ENCODE measurements around the gene RTN4R.

RTN4R gene

GRCh38 chr22:20228939-20229272 lies 39.2 kb downstream of the RTN4R start:
- no peaks in the 10 kb centered on the region for H3K4me1 ChIP-seq (ENCODE audit: insufficient read depth, low read length)
- H3K79me2 ChIP-seq (ENCODE audit: insufficient read depth, low read length): no peaks in the 10 kb centered on the region
- H3K36me3 ChIP-seq (ENCODE audit: insufficient read depth, low read length): no peaks in the 10 kb centered on the region
- no peaks in the 10 kb centered on the region; the same call in 1 of the 2 replicates for H4K20me1 ChIP-seq (ENCODE audit: insufficient read depth, low read length)
- H3K4me3 ChIP-seq (ENCODE audit: low read depth in 1 of 2, low read length in 2 of 2): no peak overlapping the region
- no peak overlapping the region for H3K4me2 ChIP-seq (ENCODE audit: insufficient read depth, low read length)
- H3K27me3 ChIP-seq (ENCODE audit: insufficient read depth, low read length, poor library complexity): no peaks in the 10 kb centered on the region
- no peak overlapping the region for H3K27ac ChIP-seq (ENCODE audit: low read length)
- no peak for ATAC-seq (ENCODE audit: insufficient read depth, low read depth)
- peaks cover 6% of the 10 kb centered on the region for H3K9me3 ChIP-seq (ENCODE audit: insufficient read depth, low read length, severe bottlenecking)
- DNase-seq: no peak
- TF ChIP-seq CTCF (IDR thresholded peaks at IDR 0.05; ENCODE audit: borderline replicate concordance, extremely low read depth, low read length, poor library complexity, severe bottlenecking): no peak
- TF ChIP-seq EZH2 (IDR thresholded peaks at IDR 0.05; ENCODE audit: borderline replicate concordance, low read depth, low read length, severe bottlenecking): no peak
- H3K9ac ChIP-seq (ENCODE audit: low read depth, low read length): no peak overlapping the region
- no peak overlapping the region for H2AFZ ChIP-seq (ENCODE audit: low read depth, low read length)

- Histone ChIP-seq H3K4me2 (ENCODE audit: insufficient read depth, low read length) (no peak overlapping the region), H4K20me1 (ENCODE audit: insufficient read depth, low read length) (no peaks in the 10 kb centered on the region; the same call in 1 of the 2 replicates), H3K4me3 (ENCODE audit: low read depth in 1 of 2, low read length in 2 of 2) (no peak overlapping the region), H3K9ac (ENCODE audit: low read depth, low read length) (no peak overlapping the region), H3K27ac (ENCODE audit: low read length) (no peak overlapping the region), H2AFZ (ENCODE audit: low read depth, low read length) (no peak overlapping the region), H3K27me3 (ENCODE audit: insufficient read depth, low read length, poor library complexity) (no peaks in the 10 kb centered on the region), H3K36me3 (ENCODE audit: insufficient read depth, low read length) (no peaks in the 10 kb centered on the region), H3K9me3 (ENCODE audit: insufficient read depth, low read length, severe bottlenecking) (peaks cover 6% of the 10 kb centered on the region), H3K79me2 (ENCODE audit: insufficient read depth, low read length) (no peaks in the 10 kb centered on the region), H3K4me1 (ENCODE audit: insufficient read depth, low read length) (no peaks in the 10 kb centered on the region)
- ATAC-seq (ENCODE audit: insufficient read depth, low read depth) (no peak), DNase-seq (no peak)
- no peak for TF ChIP-seq EZH2 (IDR thresholded peaks at IDR 0.05; ENCODE audit: borderline replicate concordance, low read depth, low read length, severe bottlenecking)
- peak; percentile 11 for TF ChIP-seq CTCF (IDR thresholded peaks at IDR 0.05; ENCODE audit: borderline replicate concordance, extremely low read depth, low read length, poor library complexity, severe bottlenecking)
Measured at GRCh38 chr22:20228055-20228938, 39.8 kb downstream of the RTN4R start.

- H3K4me2 ChIP-seq (ENCODE audit: insufficient read depth, low read length): no peak overlapping the region
- no peaks in the 10 kb centered on the region; the same call in 1 of the 2 replicates for H4K20me1 ChIP-seq (ENCODE audit: insufficient read depth, low read length)
- TF ChIP-seq EZH2 (IDR thresholded peaks at IDR 0.05; ENCODE audit: borderline replicate concordance, low read depth, low read length, severe bottlenecking): no peak
- TF ChIP-seq CTCF (IDR thresholded peaks at IDR 0.05; ENCODE audit: borderline replicate concordance, extremely low read depth, low read length, poor library complexity, severe bottlenecking): no peak
- no peak overlapping the region for H3K4me3 ChIP-seq (ENCODE audit: low read depth in 1 of 2, low read length in 2 of 2)
- H3K9me3 ChIP-seq (ENCODE audit: insufficient read depth, low read length, severe bottlenecking): peaks cover 6% of the 10 kb centered on the region
- no peak for ATAC-seq (ENCODE audit: insufficient read depth, low read depth)
- H3K36me3 ChIP-seq (ENCODE audit: insufficient read depth, low read length): no peaks in the 10 kb centered on the region
- H3K4me1 ChIP-seq (ENCODE audit: insufficient read depth, low read length): no peaks in the 10 kb centered on the region
- no peaks in the 10 kb centered on the region for H3K79me2 ChIP-seq (ENCODE audit: insufficient read depth, low read length)
- no peak overlapping the region for H3K9ac ChIP-seq (ENCODE audit: low read depth, low read length)
- no peak for DNase-seq
- no peak overlapping the region for H2AFZ ChIP-seq (ENCODE audit: low read depth, low read length)
- H3K27ac ChIP-seq (ENCODE audit: low read length): no peak overlapping the region
- no peaks in the 10 kb centered on the region for H3K27me3 ChIP-seq (ENCODE audit: insufficient read depth, low read length, poor library complexity)
Measured at GRCh38 chr22:20227363-20227762, 40.8 kb downstream of the RTN4R start.

Measured in DND-41 (cell line).